ENCODE data around the gene ABCB9. TPM values are rescaled to one million over a fixed set of nuclear protein-coding genes. Genes with fewer than 3 reads are reported as not detected.
"Not testable (repeated sequence)": the region's sequence is repeated elsewhere in the genome, so short reads cannot be mapped to it uniquely, and the experiment has no call there.

The ABCB9 gene
- total and polyA plus RNA-seq, 2 experiments from 2014 or later = 1.2 to 7.0 TPM

- peaks cover 40% of the 10 kb centered on the region for H3K27me3 Mint-ChIP-seq (ENCODE audit: insufficient read depth, low read depth, poor library complexity)
- TF ChIP-seq, protein P1, sequence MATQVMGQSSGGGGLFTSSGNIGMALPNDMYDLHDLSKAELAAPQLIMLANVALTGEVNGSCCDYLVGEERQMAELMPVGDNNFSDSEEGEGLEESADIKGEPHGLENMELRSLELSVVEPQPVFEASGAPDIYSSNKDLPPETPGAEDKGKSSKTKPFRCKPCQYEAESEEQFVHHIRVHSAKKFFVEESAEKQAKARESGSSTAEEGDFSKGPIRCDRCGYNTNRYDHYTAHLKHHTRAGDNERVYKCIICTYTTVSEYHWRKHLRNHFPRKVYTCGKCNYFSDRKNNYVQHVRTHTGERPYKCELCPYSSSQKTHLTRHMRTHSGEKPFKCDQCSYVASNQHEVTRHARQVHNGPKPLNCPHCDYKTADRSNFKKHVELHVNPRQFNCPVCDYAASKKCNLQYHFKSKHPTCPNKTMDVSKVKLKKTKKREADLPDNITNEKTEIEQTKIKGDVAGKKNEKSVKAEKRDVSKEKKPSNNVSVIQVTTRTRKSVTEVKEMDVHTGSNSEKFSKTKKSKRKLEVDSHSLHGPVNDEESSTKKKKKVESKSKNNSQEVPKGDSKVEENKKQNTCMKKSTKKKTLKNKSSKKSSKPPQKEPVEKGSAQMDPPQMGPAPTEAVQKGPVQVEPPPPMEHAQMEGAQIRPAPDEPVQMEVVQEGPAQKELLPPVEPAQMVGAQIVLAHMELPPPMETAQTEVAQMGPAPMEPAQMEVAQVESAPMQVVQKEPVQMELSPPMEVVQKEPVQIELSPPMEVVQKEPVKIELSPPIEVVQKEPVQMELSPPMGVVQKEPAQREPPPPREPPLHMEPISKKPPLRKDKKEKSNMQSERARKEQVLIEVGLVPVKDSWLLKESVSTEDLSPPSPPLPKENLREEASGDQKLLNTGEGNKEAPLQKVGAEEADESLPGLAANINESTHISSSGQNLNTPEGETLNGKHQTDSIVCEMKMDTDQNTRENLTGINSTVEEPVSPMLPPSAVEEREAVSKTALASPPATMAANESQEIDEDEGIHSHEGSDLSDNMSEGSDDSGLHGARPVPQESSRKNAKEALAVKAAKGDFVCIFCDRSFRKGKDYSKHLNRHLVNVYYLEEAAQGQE (IDR thresholded peaks at IDR 0.05; ENCODE audit: unreplicated experiment) = no peak
- peaks cover 52% of the 10 kb centered on the region for H3K4me1 Mint-ChIP-seq
- no peak overlapping the region for H3K27ac Mint-ChIP-seq
- Histone ChIP-seq H3K27ac (ENCODE audit: low read depth) (no peak overlapping the region), H3K4me2 (peak overlapping the region; percentile 92; the same call in 1 of the 2 replicates), H3K4me1 (ENCODE audit: insufficient read depth) (peaks cover 41% of the 10 kb centered on the region), H3K79me2 (replicated peaks; ENCODE audit: insufficient read depth) (peaks cover 48% of the 10 kb centered on the region), H3F3A (replicated peaks; ENCODE audit: low read depth) (peaks cover 15% of the 10 kb centered on the region), H3K36me3 (ENCODE audit: insufficient read depth) (no peaks in the 10 kb centered on the region), H3K9me2 (ENCODE audit: insufficient read depth) (no peaks in the 10 kb centered on the region), H4K20me1 (replicated peaks; ENCODE audit: insufficient read depth) (peaks cover 4% of the 10 kb centered on the region), H3K4me3 (no peak overlapping the region), H2AFZ (no peak overlapping the region), H3K27me3 (ENCODE audit: insufficient read depth) (peaks cover 43% of the 10 kb centered on the region)
- ATAC-seq (no peak), DNase-seq (ENCODE audit: low spot score) (no peak)
- peak overlapping the region; percentile 9; the same call in 1 of the 3 replicates for H3K4me3 Mint-ChIP-seq
- peaks cover 9% of the 10 kb centered on the region; the same call in 2 of the 3 replicates for H3K9me3 Mint-ChIP-seq
- H3K36me3 Mint-ChIP-seq (ENCODE audit: low read depth) = no peaks in the 10 kb centered on the region
These were observed 72.8 kb downstream of the ABCB9 start for GRCh38 chr12:122893208-122894153.

GRCh38 chr12:122892724-122893123, 73.5 kb downstream of the ABCB9 start:
- H3K9me2 ChIP-seq (ENCODE audit: insufficient read depth); DNase-seq (ENCODE audit: low spot score); H3K27ac Mint-ChIP-seq; H4K20me1 ChIP-seq (replicated peaks; ENCODE audit: insufficient read depth); H2AFZ ChIP-seq; H3K36me3 Mint-ChIP-seq (ENCODE audit: low read depth); ATAC-seq; H3K9me3 Mint-ChIP-seq; H3K36me3 ChIP-seq (ENCODE audit: insufficient read depth): not testable (repeated sequence)
- H3K27ac ChIP-seq (ENCODE audit: low read depth) = peak overlapping the region; percentile 65
- H3K4me1 ChIP-seq (ENCODE audit: insufficient read depth) = peaks cover 41% of the 10 kb centered on the region
- H3K4me3 Mint-ChIP-seq = peak overlapping the region; percentile 53; the same call in 1 of the 3 replicates
- peaks cover 15% of the 10 kb centered on the region for H3F3A ChIP-seq (replicated peaks; ENCODE audit: low read depth)
- peaks cover 45% of the 10 kb centered on the region for H3K27me3 Mint-ChIP-seq (ENCODE audit: insufficient read depth, low read depth, poor library complexity)
- H3K79me2 ChIP-seq (replicated peaks; ENCODE audit: insufficient read depth) = peaks cover 53% of the 10 kb centered on the region
- H3K27me3 ChIP-seq (ENCODE audit: insufficient read depth) = peaks cover 39% of the 10 kb centered on the region
- H3K4me1 Mint-ChIP-seq = peaks cover 57% of the 10 kb centered on the region
- H3K4me2 ChIP-seq = peak overlapping the region; percentile 54
- H3K4me3 ChIP-seq = peak overlapping the region; percentile 25; the same call in 1 of the 2 replicates

DNA sequence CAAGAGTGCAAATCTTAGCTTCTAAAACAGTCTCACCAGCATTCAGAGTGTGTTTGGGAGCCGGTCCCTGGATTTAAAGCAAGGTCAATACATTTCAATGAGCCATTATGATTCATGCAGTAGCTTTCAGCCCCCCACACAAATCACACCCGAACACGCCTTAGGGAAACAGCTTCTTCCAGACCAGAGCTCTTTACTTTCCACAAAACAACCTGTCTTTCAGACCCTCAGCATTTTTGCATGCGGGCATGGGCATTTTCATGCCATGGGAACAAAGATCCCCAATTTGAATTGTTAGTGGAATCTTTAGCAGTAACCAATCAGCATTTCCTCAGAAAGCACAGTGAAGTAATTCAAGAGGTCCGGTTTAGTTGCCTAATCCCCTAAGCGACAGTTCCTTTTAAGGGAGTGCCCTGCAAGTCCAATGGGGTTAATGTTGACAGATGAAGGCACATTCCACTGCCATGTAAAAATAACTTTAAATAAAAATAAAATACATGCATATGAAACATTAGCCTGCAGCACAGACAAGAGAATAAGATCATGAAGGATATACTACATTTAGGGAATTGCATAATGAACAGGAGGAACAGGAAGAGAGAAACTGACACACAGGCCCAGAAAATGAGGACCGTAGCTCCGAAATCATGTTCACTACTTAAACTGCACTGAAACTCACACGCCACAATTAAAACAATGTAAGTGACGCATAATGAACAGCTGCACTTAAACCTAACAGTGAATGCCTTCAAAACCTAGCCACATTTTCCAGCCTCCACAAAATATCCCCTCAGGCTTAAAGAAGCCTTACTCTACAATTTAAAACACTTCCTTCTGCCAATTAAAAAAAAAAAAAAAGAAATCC, 74.4 kb downstream of the ABCB9 start:
- Histone ChIP-seq H3F3A (replicated peaks; ENCODE audit: low read depth) (peaks cover 15% of the 10 kb centered on the region), H3K9me2 (ENCODE audit: insufficient read depth) (no peaks in the 10 kb centered on the region), H2AFZ (no peak overlapping the region), H3K79me2 (replicated peaks; ENCODE audit: insufficient read depth) (peaks cover 61% of the 10 kb centered on the region), H3K4me2 (peak overlapping the region; percentile 54), H4K20me1 (replicated peaks; ENCODE audit: insufficient read depth) (peaks cover 11% of the 10 kb centered on the region), H3K4me3 (peak overlapping the region; percentile 25), H3K4me1 (ENCODE audit: insufficient read depth) (peaks cover 41% of the 10 kb centered on the region), H3K27me3 (ENCODE audit: insufficient read depth) (peaks cover 33% of the 10 kb centered on the region), H3K27ac (ENCODE audit: low read depth) (peak overlapping the region; percentile 65), H3K36me3 (ENCODE audit: insufficient read depth) (no peaks in the 10 kb centered on the region)
- Mint-ChIP-seq H3K4me3 (peak overlapping the region; percentile 53), H3K36me3 (ENCODE audit: low read depth) (no peaks in the 10 kb centered on the region), H3K27me3 (ENCODE audit: insufficient read depth, low read depth, poor library complexity) (peaks cover 43% of the 10 kb centered on the region), H3K27ac (peak overlapping the region; percentile 64), H3K4me1 (peaks cover 64% of the 10 kb centered on the region), H3K9me3 (peaks cover 9% of the 10 kb centered on the region; the same call in 2 of the 3 replicates)
- DNase-seq (ENCODE audit: low spot score) (peak; percentile 79), ATAC-seq (peak; percentile 58)
- TF ChIP-seq NANOG (IDR thresholded peaks at IDR 0.05; ENCODE audit: borderline replicate concordance) (peak; percentile 41; the same call in 1 of the 2 replicates), JUNB (IDR thresholded peaks at IDR 0.05; ENCODE audit: unreplicated experiment) (no peak)
